SIG-M5 treated with dmso at 0.1 percent for 504 hours (cell line): ENCODE measurements around the gene ATG3.
A peak's percentile ranks its signal among the peaks of the same experiment; 100 is the strongest.
"Not testable (repeated sequence)": the region's sequence is repeated elsewhere in the genome, so short reads cannot be mapped to it uniquely, and the experiment has no call there.

Experiments
- DNase-seq: peaks from one replicate; lab custom pipeline; 2025; ENCODE audit not compliant: unreplicated experiment; lab: John Stamatoyannopoulos, UW

ATG3 gene

DNA sequence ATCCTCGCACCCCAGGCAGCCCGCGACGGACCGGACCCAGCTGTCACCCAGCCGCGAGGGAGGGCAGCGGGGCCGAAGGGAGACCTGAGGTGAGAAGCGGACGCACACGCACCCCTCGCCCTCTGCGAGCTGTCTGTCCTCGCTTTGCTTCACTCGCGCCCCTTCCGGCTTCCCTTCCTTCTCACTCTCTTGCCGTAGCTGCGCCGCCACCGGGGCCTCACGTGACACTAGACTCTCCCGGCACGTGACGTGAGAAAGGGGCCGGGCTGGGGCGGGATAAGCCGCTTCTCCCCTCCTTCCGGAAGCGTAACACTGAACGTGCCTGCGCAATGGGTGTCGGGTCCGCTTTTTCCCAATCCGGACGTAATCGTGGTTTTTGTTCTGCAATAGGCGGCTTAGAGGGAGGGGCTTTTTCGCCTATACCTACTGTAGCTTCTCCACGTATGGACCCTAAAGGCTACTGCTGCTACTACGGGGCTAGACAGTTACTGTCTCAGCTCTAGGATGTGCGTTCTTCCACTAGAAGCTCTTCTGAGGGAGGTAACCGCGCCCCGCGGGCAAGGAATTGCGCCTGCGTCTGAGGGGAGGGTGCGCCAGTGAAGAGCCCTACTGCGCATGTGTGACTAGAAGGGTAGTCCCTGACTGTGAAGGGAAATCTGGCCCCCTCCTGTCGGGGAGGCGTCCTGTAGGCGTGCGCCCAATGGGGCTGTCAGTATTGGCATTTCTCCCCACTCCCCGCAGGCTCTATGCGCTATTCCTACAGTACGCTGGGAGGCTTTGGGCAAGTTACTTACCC is at the start of gene ATG3, which contains the start of gene SLC35A5:
ATG3 (minus strand) TSS at position 229 of the 796 bp plus-strand sequence. CDS start 434 bp downstream, outside the sequence.
SLC35A5 (plus strand) TSS at position 312 of the 796 bp plus-strand sequence. CDS start 1,359 bp downstream, outside the sequence.
- DNase-seq: peak; percentile 99

DNA sequence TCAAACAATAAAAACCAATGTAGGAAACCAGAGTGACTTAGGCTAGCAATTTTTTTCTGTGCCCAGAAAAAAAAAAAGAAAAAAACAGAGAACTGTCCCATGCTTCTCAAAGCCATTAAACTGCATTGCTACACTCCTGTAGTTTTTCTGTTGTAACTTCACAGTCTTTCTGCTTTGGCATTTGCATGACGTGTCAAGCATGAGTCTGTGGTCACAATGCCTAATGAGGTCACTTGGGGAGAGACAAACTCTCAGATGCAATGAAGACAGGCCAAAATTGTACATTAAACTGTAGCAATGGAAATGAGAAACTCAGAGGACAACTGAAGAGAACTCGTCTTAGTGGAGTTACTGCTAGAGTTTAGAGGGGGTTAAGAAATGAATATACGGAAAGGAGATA is 48.4 kb upstream of the ATG3 start:
- peak; percentile 19 for DNase-seq

DNA sequence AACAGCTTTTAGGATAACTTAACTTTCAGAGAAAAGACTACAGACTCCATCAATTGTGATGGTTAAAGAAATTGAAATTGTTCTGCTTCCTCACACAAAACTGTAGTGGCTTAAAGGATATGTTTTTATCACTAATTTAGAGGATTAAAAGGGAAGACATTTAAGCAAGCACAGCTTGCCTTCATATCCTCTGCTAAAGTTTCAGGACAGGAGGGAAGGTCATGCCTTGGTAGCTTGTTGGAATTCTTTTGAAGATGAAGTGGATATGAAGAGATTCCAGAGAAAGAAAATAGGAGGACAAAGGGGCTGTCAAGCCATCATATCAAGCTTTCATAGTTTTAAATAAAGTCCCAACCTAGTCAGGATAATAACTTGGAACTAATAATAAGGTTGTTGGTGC is 46.1 kb upstream of the ATG3 start:
- no peak for DNase-seq

DNA sequence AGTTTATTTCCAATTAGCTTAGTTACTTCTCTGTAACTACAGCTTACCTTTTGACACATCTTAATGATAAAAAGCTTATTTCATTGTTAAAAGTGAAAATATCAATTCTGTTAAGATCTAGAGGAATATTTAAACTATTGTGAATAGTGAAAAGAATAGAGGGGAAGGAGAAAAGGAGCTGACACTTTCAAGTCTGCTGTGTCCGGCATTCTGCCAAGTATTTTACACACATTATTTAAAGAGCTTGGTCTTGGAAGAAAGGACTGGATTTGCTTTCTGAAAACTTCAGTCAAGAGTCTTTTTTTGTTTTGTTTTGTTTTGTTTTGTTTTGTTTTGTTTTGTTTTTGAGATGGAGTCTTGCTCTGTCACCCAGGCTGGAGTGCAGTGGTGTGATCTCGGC is 44.3 kb upstream of the ATG3 start:
- DNase-seq: no peak

DNA sequence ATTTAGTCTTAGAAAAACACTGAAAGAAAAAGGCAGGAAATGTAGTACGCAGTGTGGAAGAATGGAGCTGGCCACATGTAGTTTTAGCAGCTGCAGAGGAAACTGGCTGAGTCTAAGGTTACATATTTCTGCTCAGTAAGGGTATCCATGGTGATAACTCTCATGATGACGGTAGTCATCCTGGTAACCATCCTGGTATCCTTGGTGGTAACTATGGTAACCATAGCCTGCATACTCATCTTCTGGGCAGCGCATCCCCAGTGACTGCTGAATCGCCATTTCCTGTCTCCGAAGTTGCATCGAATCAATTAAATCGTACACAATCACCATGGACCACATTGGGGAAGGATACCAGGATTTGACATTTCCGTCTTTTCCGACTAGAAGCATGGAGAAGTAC is 43.5 kb upstream of the ATG3 start:
- DNase-seq: no peak

DNA sequence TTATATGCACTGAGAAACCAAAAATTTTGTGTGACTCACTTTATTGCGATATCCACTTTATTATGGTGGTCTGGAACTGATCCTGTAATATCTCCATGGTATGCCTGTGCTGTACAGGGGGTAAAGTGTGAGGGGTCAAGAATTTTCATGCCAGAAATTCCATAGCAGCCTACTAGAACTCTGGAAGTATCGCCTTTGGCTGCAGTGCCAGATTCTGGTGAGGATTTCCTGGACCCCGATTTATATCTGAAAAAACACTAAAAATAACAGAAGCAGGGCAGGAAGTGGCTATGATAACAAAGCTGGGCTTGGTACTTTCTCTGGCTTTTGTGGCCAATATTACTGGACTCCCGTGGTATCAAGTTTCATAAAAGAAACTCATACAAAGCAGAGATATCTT is 42.8 kb upstream of the ATG3 start:
- DNase-seq: no peak

DNA sequence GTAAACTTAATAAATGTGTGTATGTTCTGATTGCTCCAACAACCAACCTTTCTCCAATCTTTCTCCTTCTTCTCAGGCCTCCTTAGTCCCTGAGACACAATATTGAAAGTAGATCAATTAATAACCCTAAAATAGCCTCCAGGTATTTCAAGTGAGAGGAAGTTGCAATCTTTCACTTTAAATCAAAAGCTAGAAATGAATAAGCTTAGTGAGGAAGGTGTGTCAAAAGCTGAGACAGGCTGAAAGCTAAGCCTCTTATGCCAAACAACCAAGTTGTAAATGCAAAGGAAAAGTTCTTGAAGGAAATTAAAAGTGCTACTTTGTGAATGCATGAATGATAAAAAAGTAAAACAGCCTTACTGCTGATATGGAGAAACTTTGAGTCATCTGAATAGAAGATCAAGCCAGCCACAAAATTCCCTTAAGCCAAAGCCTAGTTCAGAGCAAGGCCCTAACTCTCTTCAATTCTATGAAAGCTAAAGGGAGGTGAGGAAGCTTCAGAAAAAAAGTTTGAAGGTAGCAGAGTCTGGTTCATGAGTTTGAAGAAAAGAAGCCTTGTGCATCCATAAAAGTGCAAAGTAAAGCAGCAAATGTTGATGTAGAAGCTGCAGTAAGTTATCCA is 40.6 kb upstream of the ATG3 start:
- no peak for DNase-seq

DNA sequence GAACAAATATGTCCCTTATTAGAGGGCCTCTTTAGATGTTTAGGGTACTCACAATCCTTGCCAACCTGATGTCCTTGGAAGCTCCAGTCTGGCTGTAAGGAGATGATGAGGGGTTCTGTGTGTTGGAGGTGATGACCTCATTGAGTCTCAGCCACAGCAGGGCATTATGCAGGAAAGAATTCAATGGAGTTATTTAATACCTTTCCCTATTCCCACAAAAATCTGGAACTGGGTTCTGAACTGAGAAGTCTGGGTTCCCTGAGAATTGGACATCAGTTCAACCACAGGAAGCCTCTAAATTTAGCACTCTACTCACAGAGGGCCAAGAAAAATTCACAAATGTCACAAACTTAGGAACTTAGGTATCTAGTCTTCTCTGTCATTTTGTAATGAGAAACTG is 37.0 kb upstream of the ATG3 start:
- no peak for DNase-seq

DNA sequence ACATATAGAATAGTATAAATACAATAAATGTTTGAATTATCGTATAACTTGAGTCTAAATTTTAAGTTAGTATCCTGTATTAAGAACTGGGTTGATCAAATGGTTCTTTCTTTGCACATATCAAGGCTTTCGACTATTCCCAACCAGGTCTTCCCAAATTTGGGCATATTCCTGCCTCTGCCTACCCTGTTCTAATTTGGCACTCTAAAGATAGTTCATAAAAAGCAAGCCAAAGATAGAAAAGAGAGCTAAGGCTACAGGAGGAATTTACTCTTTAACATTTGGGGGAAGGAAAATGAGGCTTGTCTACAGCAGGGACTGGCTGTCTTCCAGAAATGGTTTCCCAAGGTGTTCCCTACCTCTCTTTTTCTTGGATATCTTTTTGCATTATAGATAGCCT is 36.2 kb upstream of the ATG3 start:
- DNase-seq: no peak

DNA sequence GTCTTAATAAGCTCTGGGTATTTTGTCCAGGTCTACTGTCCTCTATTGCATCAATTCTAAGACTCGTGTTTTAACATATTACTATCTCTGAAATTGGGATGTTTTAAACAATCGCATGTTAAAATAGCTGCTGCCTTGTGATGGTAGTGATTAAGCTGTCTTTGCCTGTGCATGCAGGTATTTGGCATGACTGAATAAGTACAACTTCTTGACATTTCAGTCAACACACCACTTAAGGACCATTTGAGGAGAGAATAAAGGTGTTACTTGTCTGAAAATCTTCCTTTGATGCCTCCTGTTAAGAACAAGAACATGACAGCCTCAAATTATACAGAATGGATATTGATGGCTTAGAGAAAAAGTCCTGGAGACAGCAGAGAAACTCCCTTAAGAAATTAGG is 33.1 kb upstream of the ATG3 start:
- no peak for DNase-seq

DNA sequence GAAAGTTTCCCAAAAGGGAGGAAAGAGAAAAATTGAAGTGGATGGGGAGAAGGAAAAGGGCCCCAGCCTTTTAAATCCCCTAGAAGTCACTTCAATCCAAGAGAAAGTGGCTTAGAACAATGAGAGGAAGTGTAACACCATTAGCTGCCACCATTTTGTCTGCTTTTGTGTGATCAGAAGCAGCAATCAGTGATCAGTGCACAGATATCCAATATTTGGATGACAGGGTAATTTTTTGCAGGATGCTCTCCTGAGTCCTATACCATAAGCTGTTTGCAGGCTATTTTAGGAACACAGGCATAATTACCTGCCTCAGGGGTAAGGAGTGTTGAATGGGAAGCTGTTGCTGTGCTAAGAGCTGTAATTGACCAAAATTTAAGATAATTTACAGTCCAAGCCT is 31.5 kb upstream of the ATG3 start:
- DNase-seq: no peak

DNA sequence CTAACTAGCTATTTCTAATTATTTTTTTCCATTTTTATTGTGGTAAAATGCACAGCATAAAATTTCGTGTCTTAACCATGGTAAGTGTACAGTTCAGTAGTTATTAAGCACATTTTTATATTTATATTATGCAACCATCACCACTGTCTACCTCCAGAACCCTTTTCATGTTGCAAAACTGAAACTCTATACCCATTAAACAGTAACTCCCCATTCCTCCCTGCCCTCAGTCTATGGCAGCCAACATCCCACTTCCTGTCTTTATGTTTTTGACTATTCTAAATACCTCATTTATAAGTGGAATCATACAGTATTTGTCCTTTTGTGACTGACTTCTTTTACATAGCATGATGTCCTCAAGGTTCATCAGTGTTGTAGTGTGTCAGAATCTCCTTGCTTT is 25.6 kb upstream of the ATG3 start:
- no peak for DNase-seq

DNA sequence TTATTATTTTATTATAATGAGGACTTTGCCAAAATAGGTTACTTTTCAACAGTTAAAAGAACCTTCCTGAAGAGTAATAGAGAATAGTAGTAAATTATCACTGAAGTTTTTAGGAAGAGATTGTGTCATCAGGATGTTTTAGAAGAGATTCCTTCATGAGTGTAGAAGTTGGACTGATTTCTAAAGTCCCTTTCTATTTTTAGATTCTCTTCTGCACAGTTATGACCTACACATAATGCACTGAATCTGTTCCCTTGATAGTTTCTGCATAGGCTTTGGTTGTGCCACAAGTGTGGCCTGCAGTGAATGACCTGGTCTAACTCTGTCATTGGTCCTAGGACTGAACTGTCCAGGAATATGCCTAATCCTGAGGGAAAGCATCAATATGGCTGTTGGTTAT is 24.0 kb upstream of the ATG3 start:
- no peak for DNase-seq

DNA sequence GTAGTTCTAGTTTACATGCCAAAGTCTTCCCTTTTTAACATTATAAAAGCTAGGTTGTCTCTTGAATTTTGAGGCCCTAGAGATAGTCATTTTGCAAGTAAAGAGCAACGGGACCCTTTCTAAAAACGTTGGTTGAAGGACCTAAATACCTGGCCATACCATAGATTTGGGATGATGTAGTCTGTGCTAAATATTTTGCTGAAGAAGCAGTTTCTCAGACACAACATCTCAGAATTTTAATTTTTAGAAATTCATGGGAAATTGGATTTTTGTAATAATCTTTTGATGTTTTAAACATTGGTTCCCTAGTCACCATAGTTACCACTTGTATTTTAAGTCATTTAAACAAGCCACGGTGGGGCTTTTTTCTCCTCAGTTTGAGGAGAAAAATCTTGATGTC is 21.3 kb upstream of the ATG3 start:
- no peak for DNase-seq

DNA sequence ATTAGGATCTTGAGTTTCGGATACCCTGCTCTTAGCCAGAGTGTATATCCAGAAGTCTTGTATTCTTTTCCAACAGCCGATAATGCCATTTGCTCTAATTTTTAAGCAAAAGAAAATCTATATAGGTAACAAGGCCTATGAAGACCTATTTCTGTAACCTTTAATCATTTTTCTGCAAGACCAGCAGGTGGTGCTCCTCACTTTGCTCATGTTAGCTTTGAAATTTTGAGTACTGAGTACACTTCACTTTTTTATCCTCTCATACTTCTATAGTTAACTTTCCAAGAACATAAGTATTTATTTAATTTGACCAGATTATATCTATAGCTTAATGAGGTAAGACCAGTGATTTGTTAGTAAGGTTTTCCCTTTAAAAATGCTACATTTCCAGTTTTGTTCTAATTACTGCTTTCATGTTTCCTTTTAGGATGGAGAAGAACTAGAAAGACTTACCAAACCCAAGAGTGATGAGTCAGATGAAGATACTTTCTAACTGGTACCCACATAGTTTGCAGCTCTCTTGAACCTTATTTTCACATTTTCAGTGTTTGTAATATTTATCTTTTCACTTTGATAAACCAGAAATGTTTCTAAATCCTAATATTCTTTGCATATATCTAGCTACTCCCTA is 20.6 kb upstream of the ATG3 start:
- peak; percentile 58 for DNase-seq

DNA sequence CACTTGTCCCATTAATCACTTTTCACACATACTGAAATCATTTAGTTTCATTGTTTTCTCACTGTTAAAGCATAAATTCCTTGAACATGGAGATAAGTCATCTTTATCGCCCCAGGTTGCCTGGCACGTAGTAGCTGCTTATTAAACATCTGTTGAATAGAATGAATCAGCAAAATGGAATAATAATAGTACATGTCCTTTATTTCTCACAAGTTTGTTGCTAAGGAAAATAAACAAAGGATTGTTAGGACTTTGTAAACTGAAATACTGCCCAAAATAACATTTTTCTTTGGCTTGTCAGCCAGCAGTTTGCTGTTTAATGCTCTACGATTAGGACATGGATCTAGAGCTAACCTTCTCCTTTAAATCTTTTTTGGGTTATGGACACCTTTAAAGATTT is 17.9 kb upstream of the ATG3 start:
- no peak for DNase-seq

DNA sequence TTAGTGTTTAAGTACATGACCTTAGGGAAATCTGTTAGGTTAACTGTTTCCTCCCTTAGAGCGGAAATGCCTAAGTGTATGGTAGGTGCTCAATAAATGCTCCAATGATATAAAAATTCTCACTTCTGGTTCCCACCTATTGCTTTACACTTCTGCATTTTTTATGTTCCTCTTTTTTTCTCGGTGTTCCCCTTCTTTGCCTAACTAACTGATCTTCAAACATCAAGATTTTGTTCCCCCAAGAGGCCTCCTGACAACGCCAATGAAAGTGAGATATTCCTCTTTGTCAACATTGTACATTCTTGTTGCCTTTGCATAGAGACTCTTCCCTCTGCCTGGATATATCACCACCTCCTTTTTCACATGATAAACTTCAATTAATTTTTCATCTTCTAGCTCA is 17.5 kb upstream of the ATG3 start:
- DNase-seq: peak; percentile 78

DNA sequence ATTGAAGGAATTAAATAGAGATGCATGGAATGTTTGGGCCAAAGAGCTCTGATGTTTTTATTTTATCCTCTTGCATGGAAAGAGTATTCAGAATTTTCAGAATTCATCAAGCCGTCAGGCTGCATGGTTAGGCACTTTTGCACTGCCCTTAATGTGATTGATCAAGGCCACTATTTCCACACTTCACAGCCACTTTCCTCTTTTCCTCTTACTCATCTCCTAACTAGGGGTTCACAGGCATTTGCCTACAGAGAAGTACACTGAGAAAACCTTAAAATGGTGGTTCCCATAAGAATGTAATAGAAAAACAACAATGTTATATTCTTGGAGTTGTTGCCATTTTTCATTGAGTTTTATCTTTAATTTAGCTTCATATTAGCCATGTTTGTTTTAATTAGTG is 10.9 kb upstream of the ATG3 start:
- peak; percentile 8 for DNase-seq

DNA sequence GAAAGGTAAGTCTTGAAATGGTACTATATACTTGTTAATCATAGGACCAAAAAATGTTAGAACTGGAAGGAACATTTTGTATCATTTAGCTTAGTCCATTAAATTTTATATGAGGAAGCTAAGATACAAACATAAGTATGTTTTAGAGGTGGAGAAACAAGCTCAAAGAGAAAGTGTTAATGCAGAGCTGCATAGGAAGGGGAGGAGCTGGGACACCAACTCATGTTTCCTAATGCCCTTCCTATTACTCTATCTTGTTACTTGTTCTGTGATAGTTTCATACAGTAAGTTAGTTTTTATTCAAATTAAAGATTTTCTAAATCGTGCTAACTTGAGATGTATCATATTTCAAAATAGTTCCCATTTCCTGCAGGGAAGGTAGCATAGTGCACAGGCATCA is 7.5 kb upstream of the ATG3 start:
- DNase-seq: no peak

DNA sequence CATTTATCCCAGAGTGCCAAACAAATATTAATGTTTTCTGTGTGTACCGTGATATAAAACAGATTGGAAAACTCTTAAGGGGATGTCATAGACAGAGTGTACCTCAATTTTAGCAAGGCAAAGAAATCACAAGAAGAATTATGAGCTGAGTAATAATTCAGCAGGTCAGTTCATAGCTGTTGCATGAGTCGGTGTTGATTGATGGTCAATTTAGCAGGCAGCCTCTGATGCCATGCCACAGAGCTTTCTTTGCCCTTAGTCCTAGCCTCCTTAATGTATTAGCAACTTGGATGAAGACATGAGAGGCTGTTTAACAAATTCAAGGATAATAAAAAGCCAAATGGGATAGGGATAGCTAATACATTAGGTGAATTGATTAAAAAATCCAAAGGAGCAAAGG is 6.9 kb upstream of the ATG3 start:
- no peak for DNase-seq

DNA sequence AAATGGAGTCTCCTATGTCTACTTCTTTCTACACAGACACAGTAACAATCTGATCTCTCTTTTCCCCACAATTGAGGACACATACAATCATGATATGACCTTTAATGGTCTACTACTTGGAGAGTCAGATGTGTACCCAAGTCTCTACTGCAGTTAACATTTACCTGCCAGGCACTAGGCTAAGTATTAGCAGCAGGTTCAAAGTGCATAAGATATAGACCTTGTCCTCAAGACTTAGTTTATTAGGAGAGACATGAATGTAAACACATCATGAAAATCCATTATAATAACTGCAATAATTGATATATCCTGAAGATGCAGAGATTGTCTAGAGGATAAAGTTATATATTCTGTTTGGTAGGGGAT is 3.2 kb upstream of the ATG3 start:
- no peak for DNase-seq

DNA sequence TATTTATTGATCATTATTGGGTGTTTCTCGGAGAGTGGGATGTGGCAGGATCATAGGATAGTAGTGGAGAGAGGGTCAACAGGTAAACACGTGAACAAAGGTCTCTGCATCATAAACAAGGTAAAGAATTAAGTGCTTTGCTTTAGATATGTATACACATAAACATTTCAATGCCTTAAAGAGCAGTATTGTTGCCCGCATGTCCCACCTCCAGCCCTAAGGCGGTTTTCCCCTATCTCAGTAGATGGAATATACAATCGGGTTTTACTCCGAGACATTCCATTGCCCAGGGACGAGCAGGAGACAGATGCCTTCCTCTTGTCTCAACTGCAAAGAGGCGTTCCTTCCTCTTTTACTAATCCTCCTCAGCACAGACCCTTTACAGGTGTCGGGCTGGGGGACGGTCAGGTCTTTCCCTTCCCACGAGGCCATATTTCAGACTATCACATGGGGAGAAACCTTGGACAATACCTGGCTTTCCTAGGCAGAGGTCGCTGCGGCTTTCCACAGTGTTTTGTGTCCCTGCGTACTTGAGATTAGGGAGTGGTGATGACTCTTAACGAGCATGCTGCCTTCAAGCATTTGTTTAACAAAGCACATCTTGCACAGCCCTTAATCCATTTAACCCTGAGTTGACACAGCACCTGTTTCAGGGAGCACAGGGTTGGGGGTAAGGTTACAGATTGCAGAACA is 2.6 kb upstream of the ATG3 start:
- not testable (repeated sequence) for DNase-seq
